Activated naive CD4-positive, alpha-beta T cell treated with anti-CD3 and anti-CD28 coated beads, Interleukin-2, amount 50 U/mL, for 24 hours (primary cell): ENCODE data around the gene MCTP1.

ENCODE experiments used
- H3K27ac Mint-ChIP-seq: one replicate; pipeline ENCODE4 v1.8.0; 2021; ENCODE audit warnings: mild to moderate bottlenecking, mixed read lengths
- H3K27me3 Mint-ChIP-seq: one replicate; pipeline ENCODE4 v1.8.0; 2021; ENCODE audit warnings: mixed read lengths
- H3K36me3 Mint-ChIP-seq: one replicate; pipeline ENCODE4 v1.8.0; 2021; ENCODE audit warnings: mixed read lengths
- H3K4me1 Mint-ChIP-seq: one replicate; pipeline ENCODE4 v1.8.0; 2021; ENCODE audit warnings: mixed read lengths
- H3K4me3 Mint-ChIP-seq: one replicate; pipeline ENCODE4 v1.8.0; 2021; ENCODE audit warnings: mild to moderate bottlenecking, mixed read lengths
- H3K9me3 Mint-ChIP-seq: one replicate; pipeline ENCODE4 v1.8.0; 2021; ENCODE audit warnings: mixed read lengths

MCTP1 gene

DNA sequence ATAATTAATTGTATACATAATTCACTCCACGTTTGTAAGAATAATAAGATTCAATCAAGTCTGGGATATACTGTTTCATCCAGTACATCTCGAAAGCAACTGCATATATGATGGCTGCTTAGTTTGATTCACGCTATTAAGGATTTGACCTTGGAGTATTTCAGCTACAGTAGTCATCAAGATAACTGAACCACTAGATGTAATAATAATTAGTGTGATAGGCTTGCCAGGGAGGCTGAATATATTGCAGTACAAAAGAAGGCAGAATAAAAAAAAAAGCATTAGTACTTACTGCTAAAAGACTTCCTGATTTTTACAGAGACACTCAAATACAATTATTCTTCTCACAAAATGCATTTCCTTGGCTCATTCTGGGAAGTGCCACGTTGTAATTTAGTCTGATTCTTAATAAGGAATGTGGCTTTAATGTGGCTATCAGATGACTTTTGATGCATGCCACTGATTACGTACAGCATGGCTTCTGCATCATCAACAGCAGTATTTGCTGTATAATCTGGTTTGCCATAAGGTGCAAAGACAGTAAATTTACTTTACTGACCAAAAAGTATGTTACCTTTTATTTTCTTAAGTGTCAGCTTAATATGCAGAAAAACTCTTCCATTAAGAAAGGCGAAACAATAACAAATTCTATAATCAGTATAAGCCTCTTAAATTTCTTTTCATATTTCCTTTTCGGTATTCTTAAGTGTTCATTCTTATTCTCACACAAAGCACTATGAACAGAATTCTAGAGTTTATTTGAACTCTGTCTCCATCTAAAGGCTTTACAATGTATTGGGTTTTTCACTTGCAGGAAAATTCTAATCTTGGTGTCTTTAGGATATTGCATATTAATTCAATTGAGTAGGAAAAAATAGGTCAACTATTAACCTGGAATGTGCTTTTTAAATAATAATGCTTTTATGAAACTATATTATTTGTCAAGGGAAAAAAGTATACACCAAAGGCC is 500.1 kb downstream of the MCTP1 start:
- Mint-ChIP-seq H3K9me3 (no peaks in the 10 kb centered on the region), H3K4me3 (no peak overlapping the region), H3K27ac (no peak overlapping the region), H3K4me1 (no peaks in the 10 kb centered on the region), H3K36me3 (no peaks in the 10 kb centered on the region), H3K27me3 (peaks cover 5% of the 10 kb centered on the region)

DNA sequence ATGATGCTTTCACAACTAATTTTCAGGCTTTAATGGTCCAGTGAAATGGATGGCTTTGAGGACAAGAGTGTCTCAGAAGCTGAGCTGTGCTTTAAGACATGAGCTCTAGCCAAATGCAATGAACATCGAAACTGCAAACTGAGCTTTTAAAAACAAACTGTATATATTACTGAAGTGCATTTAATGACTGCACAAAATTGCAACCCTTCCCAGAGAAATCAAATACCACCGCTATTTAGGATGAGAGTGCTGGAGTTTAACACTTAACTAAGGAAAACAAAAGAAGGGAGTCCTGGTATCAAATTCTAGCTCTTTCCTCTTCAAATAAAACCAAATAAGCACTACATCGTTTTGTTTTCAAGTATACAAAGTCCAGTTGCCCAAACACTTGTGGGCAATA is 502.5 kb downstream of the MCTP1 start:
- Mint-ChIP-seq H3K27me3 (peaks cover 5% of the 10 kb centered on the region), H3K9me3 (no peaks in the 10 kb centered on the region), H3K4me1 (no peaks in the 10 kb centered on the region), H3K36me3 (no peaks in the 10 kb centered on the region), H3K27ac (no peak overlapping the region), H3K4me3 (no peak overlapping the region)

DNA sequence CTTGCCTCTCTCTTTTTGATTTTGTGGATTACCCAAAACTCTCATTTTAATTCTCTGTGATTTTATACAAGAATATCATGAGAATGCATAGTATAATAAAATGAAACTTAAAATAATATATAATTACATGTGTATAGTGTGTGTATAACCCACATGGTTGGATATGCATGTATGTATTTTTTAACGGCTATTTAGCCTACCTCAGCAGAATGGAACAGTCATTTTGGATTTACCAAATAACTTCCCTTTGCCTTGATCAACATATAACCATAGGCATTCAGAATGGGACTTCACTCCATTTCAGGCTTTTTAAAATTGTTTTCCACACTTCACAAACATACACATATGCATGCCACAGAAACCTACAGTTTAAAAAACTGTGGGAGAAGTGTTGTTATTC is 505.2 kb downstream of the MCTP1 start:
- Mint-ChIP-seq H3K27me3 (peaks cover 4% of the 10 kb centered on the region), H3K9me3 (no peaks in the 10 kb centered on the region), H3K36me3 (no peaks in the 10 kb centered on the region), H3K4me3 (no peak overlapping the region), H3K27ac (no peak overlapping the region), H3K4me1 (no peaks in the 10 kb centered on the region)

DNA sequence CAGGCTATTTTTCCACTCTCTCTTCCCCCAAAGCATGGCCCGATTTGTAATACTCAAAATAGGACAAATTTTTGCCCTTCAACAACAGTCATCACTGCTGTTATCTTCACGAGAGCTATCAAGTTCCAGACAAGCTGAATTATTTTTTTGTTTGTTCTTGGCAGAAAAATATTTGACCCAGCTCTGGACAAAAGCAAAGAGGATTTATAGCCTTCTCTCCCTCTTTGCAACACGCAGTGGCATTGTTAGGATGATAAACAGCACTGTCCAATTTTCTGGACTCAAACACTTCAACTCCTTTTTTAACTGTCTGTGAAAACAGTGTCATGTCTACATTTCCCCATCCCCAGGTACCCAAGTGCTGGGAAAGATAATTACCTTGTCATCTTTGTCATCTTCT is 506.2 kb downstream of the MCTP1 start:
- no peaks in the 10 kb centered on the region for H3K36me3 Mint-ChIP-seq
- peaks cover 5% of the 10 kb centered on the region for H3K27me3 Mint-ChIP-seq
- no peak overlapping the region for H3K27ac Mint-ChIP-seq
- H3K4me1 Mint-ChIP-seq = no peaks in the 10 kb centered on the region
- no peak overlapping the region for H3K4me3 Mint-ChIP-seq
- no peaks in the 10 kb centered on the region for H3K9me3 Mint-ChIP-seq

DNA sequence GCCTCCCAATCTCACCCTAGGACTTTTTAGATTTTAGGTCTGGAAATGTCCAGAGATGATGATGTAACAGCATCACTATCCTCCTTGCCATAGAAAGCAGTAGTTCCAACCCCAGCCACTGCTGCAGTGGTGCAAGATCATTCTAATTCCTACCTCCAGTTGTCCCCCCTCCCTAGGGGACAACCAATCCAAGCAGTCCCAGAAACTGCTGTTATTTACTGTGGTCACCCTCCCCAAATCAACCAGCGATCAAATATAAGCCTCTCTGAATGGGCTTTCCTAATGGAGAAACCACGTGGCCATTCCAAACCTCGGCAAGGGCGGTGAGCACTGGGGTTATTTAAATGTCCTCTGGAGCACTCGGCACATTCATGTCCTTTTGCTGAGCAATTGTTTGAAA is 506.6 kb downstream of the MCTP1 start:
- H3K9me3 Mint-ChIP-seq = no peaks in the 10 kb centered on the region
- H3K27ac Mint-ChIP-seq = no peak overlapping the region
- peaks cover 2% of the 10 kb centered on the region for H3K36me3 Mint-ChIP-seq
- no peak overlapping the region for H3K4me3 Mint-ChIP-seq
- H3K27me3 Mint-ChIP-seq = peaks cover 5% of the 10 kb centered on the region
- no peaks in the 10 kb centered on the region for H3K4me1 Mint-ChIP-seq

DNA sequence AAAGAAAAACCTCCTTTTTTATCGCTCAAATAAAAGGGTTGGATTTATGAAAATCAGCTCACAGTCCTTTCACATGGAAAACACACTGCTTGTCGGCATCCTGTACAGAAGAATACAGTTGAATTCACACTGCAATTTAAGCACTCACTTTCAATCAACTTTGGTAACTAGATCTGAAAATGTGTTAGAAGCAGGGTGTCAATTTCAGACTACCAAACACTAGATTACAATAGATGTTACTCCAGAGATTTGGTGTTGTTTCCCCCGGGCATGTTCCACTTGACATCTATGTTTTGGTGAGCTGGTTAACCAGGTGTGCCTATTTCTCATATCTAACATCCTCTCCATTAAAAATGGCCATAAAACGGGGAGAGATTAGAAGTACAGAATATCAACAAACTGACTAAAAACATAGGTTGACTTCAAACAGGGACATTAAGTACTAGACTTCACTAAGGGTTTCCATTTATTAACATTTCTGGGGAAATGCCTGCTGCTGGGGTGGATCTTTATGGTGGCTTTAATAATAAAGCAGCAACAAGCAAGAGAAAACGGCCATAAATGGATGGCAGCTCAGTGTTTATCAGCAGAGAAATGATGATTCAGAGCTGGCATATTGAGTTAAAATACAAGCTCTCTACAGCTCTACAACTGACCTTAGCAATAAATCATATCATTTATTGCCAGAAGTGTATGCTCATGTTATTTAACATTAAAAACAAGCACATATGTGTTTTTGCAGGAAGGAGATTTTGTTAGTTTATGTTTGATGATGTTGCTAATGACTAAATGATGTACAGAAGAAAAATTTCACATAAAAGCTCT is 507.6 kb downstream of the MCTP1 start:
- Mint-ChIP-seq H3K36me3 (peaks cover 2% of the 10 kb centered on the region), H3K4me1 (no peaks in the 10 kb centered on the region), H3K4me3 (no peak overlapping the region), H3K27me3 (peaks cover 1% of the 10 kb centered on the region), H3K27ac (no peak overlapping the region), H3K9me3 (no peaks in the 10 kb centered on the region)

DNA sequence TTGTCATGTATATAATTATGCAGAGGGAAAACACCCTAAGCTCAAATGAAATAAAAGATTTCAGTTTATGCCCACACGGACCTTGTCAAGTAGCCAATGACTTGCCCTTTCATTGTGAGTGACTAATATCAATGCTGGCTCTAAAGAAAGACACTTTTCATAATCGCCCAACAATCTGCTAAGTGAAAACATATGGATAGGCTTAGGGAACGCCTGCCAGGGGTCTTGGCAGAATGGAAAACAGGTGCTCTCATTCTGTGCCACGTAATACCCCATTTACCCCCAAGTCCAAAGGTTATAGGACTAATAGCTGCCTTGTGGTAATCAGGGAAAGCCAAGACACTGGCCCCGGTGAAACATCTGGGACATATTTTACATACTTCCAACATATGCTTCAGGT is 508.7 kb downstream of the MCTP1 start:
- Mint-ChIP-seq H3K27me3 (peaks cover 1% of the 10 kb centered on the region), H3K9me3 (no peaks in the 10 kb centered on the region), H3K4me3 (no peak overlapping the region), H3K36me3 (peaks cover 2% of the 10 kb centered on the region), H3K27ac (no peak overlapping the region), H3K4me1 (no peaks in the 10 kb centered on the region)

DNA sequence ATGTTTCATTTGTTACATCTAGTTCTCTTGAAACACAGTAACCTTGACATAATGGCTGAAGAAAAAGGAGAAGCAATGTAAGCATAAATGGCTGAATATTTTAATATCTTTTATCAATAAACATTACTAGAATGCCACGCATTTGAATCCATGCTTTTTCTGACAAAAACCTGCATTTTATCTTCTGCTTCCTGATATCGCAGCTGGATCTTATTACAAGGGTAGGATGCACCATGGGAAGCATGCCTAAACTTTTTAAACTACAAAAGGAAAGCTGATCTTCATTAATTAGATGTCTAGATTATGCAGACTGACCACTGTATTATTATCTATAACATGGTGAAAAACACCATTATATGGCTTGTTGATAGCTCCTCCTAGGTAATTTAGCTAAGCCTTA is 509.8 kb downstream of the MCTP1 start:
- H3K9me3 Mint-ChIP-seq = no peaks in the 10 kb centered on the region
- no peak overlapping the region for H3K4me3 Mint-ChIP-seq
- H3K36me3 Mint-ChIP-seq = peaks cover 2% of the 10 kb centered on the region
- no peak overlapping the region for H3K27ac Mint-ChIP-seq
- no peaks in the 10 kb centered on the region for H3K4me1 Mint-ChIP-seq
- peaks cover 1% of the 10 kb centered on the region for H3K27me3 Mint-ChIP-seq

DNA sequence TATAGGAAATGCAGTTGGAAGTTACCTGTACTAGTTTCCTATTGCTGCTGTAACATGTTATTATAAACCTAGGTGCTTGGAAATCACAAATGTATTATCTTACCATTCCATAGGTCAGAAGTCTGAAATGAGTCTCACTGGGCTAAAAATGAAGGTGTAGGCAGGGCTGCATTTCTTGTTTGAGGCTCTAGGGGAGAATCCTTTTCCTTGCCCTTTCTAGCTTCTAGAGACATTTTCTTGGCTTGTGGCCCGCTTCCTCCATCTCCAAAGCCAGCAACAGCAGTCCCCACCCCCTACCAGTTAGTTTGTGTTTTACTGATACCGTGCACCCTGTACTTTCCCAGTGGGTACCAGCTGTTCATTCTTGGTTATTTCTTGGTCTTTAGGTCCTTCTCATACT is 513.2 kb downstream of the MCTP1 start:
- Mint-ChIP-seq H3K27me3 (peaks cover 1% of the 10 kb centered on the region), H3K36me3 (peaks cover 2% of the 10 kb centered on the region), H3K27ac (no peak overlapping the region), H3K9me3 (no peaks in the 10 kb centered on the region), H3K4me3 (no peak overlapping the region), H3K4me1 (no peaks in the 10 kb centered on the region)

DNA sequence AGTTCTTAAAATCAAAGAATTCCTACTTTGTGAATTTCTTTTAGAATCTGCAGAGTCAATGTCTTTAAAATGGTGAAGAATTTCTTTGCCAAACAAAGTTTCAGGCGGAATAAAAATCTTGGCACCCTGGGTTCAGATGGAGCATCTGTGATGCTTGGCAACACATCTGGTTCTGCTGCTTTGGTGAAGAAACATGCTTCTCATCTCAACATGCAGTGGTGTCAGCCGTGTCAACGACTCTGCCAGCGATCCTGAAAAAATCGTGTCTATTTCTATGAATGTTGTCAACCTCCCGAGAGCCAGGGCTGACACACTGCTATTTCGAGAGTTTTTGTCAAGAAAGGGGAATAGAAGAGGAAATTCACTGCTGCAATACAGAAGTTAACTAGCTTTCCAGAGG is 514.9 kb downstream of the MCTP1 start:
- Mint-ChIP-seq H3K9me3 (no peaks in the 10 kb centered on the region), H3K27me3 (peaks cover 1% of the 10 kb centered on the region), H3K36me3 (peaks cover 2% of the 10 kb centered on the region), H3K4me3 (no peak overlapping the region), H3K4me1 (no peaks in the 10 kb centered on the region), H3K27ac (no peak overlapping the region)

DNA sequence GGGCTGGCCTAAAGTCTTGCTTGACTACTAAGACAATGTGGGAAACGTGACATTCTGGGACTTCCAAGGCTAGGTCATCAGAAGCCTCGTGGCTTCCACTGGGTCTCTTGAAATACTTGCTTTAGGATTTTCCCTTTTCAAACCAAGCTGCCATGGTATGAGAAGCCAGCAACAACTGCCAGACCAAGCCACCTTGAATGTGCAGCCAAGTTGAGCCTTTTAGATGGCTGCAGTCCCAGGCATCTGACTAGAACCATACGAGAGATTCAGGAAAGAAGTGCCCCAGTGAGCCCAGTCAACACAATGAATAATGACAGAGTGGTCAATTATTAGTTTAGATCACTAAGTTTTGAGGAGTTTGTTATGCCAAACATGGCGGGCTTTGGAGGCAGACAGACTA is 523.1 kb downstream of the MCTP1 start:
- H3K36me3 Mint-ChIP-seq = peaks cover 2% of the 10 kb centered on the region
- peaks cover 6% of the 10 kb centered on the region for H3K9me3 Mint-ChIP-seq
- no peaks in the 10 kb centered on the region for H3K4me1 Mint-ChIP-seq
- no peak overlapping the region for H3K4me3 Mint-ChIP-seq
- peaks cover 7% of the 10 kb centered on the region for H3K27me3 Mint-ChIP-seq
- H3K27ac Mint-ChIP-seq = no peak overlapping the region

DNA sequence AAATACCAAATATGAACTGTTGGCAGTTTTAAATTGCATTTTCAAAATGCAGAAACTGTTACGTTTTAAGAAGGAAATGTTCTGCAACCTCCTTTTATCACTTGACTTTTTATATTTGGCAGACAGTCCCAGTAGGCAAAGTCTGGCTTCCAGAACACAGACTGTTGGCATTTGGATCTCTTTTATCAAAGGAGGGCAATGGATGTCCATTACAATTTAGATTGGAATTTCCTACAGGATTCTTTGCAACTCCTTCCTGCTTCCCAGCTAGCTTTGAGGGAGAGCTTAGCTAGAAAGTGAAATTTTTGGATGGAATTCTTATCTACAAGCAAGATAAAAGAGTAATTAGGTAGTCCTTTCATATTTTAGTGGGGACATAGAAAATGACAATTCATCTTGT is 523.8 kb downstream of the MCTP1 start:
- Mint-ChIP-seq H3K27ac (no peak overlapping the region), H3K36me3 (peaks cover 2% of the 10 kb centered on the region), H3K9me3 (peaks cover 6% of the 10 kb centered on the region), H3K27me3 (peaks cover 7% of the 10 kb centered on the region), H3K4me3 (no peak overlapping the region), H3K4me1 (no peaks in the 10 kb centered on the region)

DNA sequence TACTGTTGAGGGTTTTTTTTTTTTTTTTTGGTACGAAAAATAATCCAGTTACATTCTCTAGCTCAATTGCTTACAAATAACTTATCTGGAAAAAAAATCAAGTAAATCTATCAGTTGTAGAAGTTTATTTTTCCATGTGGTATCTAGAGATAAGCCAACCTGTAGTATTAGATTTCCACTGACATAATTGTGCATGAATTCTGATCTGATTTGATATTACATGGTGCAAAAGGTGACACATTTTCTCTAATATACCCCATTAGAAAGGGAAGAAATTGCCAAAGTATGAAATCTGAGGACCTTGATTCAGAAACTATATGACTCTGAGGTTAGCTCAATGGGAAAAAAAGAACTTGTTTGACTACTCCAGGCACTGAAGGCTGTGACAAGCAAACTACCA is 524.9 kb downstream of the MCTP1 start:
- Mint-ChIP-seq H3K4me1 (no peaks in the 10 kb centered on the region), H3K4me3 (no peak overlapping the region), H3K36me3 (peaks cover 2% of the 10 kb centered on the region), H3K9me3 (peaks cover 6% of the 10 kb centered on the region), H3K27ac (no peak overlapping the region), H3K27me3 (peaks cover 7% of the 10 kb centered on the region)

DNA sequence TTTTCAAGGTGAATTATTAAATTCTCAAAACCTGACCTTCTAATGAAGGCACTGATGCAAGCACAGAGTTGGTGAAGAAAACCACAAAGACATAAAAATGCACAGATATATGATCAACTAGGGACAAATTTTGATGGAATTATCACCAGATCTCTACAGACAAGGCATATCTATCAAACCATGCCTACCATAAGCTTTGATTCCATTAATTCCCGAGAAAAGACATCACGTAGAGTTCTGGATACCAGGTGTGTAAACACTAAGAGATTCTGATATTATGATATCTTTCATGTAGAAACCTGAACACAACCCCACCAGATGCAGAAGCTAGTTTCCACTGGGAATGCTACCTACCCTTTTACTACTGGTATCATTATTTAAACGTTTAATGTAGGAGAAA is 525.9 kb downstream of the MCTP1 start:
- H3K4me3 Mint-ChIP-seq = no peak overlapping the region
- H3K4me1 Mint-ChIP-seq = no peaks in the 10 kb centered on the region

DNA sequence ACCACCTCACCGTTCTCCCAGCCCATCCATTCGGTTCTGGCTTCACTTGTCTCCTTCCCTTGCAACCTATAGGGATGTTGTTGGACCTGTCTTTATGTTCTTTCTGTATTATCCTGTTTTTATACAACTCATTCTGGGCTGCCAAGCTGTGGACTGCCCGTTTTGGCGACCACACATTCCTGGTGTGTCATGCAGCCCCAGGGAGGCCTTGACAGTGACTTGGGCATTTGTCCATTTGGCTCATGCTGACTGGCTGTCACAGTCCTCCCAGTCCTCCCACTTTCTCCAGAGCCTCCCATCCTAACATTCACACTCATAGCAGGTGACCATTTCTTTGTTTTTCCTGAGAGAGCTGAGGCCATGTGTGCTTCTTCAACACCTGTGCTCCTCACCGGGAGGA is 530.1 kb downstream of the MCTP1 start:
- no peaks in the 10 kb centered on the region for H3K36me3 Mint-ChIP-seq
- no peaks in the 10 kb centered on the region for H3K27me3 Mint-ChIP-seq
- H3K27ac Mint-ChIP-seq = no peak overlapping the region
- H3K4me1 Mint-ChIP-seq = no peaks in the 10 kb centered on the region
- no peaks in the 10 kb centered on the region for H3K9me3 Mint-ChIP-seq
- no peak overlapping the region for H3K4me3 Mint-ChIP-seq

More for the DNA sequence above, 525.9 kb downstream of the MCTP1 start:
- Mint-ChIP-seq H3K36me3 (no peaks in the 10 kb centered on the region), H3K27ac (no peak overlapping the region), H3K27me3 (no peaks in the 10 kb centered on the region), H3K9me3 (no peaks in the 10 kb centered on the region)

DNA sequence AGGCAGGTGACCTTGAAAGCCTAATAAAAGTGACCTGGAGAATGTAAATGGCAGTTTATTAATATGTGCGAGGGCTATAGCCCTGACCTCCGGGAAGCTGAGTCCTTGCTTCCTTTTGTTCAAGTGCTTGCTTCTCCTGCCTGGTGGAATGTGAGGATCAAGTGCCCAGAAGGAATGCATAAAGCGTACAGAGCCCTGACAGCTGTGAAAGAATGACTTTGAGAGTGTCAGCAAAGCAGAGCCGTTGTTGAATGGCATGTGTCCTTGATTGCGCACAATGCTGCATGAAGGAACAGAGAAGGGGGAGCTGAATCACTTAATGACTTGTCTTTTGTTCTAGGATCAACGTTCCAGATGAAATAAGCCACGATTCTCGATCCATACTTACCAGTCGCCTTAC is 533.4 kb downstream of the MCTP1 start:
- H3K4me3 Mint-ChIP-seq = no peak overlapping the region

More for the DNA sequence above, 533.4 kb downstream of the MCTP1 start:
- Mint-ChIP-seq H3K36me3 (no peaks in the 10 kb centered on the region), H3K4me1 (peaks cover 4% of the 10 kb centered on the region), H3K9me3 (no peaks in the 10 kb centered on the region), H3K27ac (no peak overlapping the region), H3K27me3 (no peaks in the 10 kb centered on the region)
